Activated naive CD8-positive, alpha-beta T cell (primary cell): ENCODE results near the gene IYD.
"Not testable (repeated sequence)": the region's sequence is repeated elsewhere in the genome, so short reads cannot be mapped to it uniquely, and the experiment has no call there.

Experiments
- H3K27ac Mint-ChIP-seq: one replicate; pipeline ENCODE4 v1.8.0; 2021; ENCODE audit warnings: mixed read lengths
- H3K27me3 Mint-ChIP-seq: one replicate; pipeline ENCODE4 v1.8.0; 2021; ENCODE audit warnings: mixed read lengths
- H3K36me3 Mint-ChIP-seq: one replicate; pipeline ENCODE4 v1.8.0; 2021; ENCODE audit warnings: mixed read lengths
- H3K4me1 Mint-ChIP-seq: one replicate; pipeline ENCODE4 v1.8.0; 2021; ENCODE audit warnings: low read depth, mixed read lengths
- H3K4me3 Mint-ChIP-seq: one replicate; pipeline ENCODE4 v1.8.0; 2021; ENCODE audit warnings: mild to moderate bottlenecking, mixed read lengths
- H3K9me3 Mint-ChIP-seq: one replicate; pipeline ENCODE4 v1.8.0; 2021; ENCODE audit warnings: low read depth, mixed read lengths

Gene IYD

GRCh38 chr6:150420926-150421325 lies 52.1 kb downstream of the IYD start:
- Mint-ChIP-seq H3K27me3 (peaks cover 8% of the 10 kb centered on the region), H3K9me3 (peaks cover 6% of the 10 kb centered on the region), H3K4me3 (no peak overlapping the region), H3K27ac (no peak overlapping the region), H3K36me3 (no peaks in the 10 kb centered on the region), H3K4me1 (peaks cover 21% of the 10 kb centered on the region)

- H3K27me3 Mint-ChIP-seq, result no peaks in the 10 kb centered on the region
- H3K4me3 Mint-ChIP-seq, result no peak overlapping the region
- H3K27ac Mint-ChIP-seq, result no peak overlapping the region
- no peaks in the 10 kb centered on the region for H3K36me3 Mint-ChIP-seq
- no peaks in the 10 kb centered on the region for H3K4me1 Mint-ChIP-seq
- peaks cover under 1% of the 10 kb centered on the region for H3K9me3 Mint-ChIP-seq
These were observed 56.7 kb downstream of the IYD start for GRCh38 chr6:150425508-150425907.

GRCh38 chr6:150426198-150426597 lies 57.4 kb downstream of the IYD start:
- Mint-ChIP-seq H3K27me3 (no peaks in the 10 kb centered on the region), H3K36me3 (no peaks in the 10 kb centered on the region), H3K4me1 (no peaks in the 10 kb centered on the region), H3K9me3 (no peaks in the 10 kb centered on the region), H3K4me3 (no peak overlapping the region), H3K27ac (no peak overlapping the region)

- Mint-ChIP-seq H3K27ac (no peak overlapping the region), H3K4me1 (no peaks in the 10 kb centered on the region)
These were observed 58.3 kb downstream of the IYD start for GRCh38 chr6:150427037-150427602.

GRCh38 chr6:150427843-150428242 lies 59.0 kb downstream of the IYD start:
- H3K4me3 Mint-ChIP-seq, result no peak overlapping the region
- no peaks in the 10 kb centered on the region for H3K36me3 Mint-ChIP-seq
- H3K4me1 Mint-ChIP-seq, result no peaks in the 10 kb centered on the region
- H3K27me3 Mint-ChIP-seq, result no peaks in the 10 kb centered on the region
- no peaks in the 10 kb centered on the region for H3K9me3 Mint-ChIP-seq
- H3K27ac Mint-ChIP-seq, result no peak overlapping the region

More at GRCh38 chr6:150427037-150427602, 58.3 kb downstream of the IYD start:
- Mint-ChIP-seq H3K9me3 (no peaks in the 10 kb centered on the region), H3K4me3 (no peak overlapping the region), H3K27me3 (no peaks in the 10 kb centered on the region), H3K36me3 (no peaks in the 10 kb centered on the region)

- Mint-ChIP-seq H3K27me3 (peaks cover 3% of the 10 kb centered on the region), H3K27ac (no peak overlapping the region), H3K4me3 (no peak overlapping the region), H3K36me3 (no peaks in the 10 kb centered on the region), H3K4me1 (no peaks in the 10 kb centered on the region), H3K9me3 (no peaks in the 10 kb centered on the region)
These were observed 62.0 kb downstream of the IYD start for GRCh38 chr6:150430815-150431214.

GRCh38 chr6:150435360-150435759 lies 66.5 kb downstream of the IYD start:
- H3K4me1 Mint-ChIP-seq, result no peaks in the 10 kb centered on the region

GRCh38 chr6:150435832-150436231 lies 67.0 kb downstream of the IYD start:
- Mint-ChIP-seq H3K36me3 (no peaks in the 10 kb centered on the region), H3K9me3 (no peaks in the 10 kb centered on the region), H3K27ac (no peak overlapping the region), H3K4me3 (no peak overlapping the region), H3K4me1 (no peaks in the 10 kb centered on the region), H3K27me3 (peaks cover 3% of the 10 kb centered on the region)

More at GRCh38 chr6:150435360-150435759, 66.5 kb downstream of the IYD start:
- Mint-ChIP-seq H3K4me3 (no peak overlapping the region), H3K36me3 (no peaks in the 10 kb centered on the region), H3K9me3 (no peaks in the 10 kb centered on the region), H3K27me3 (peaks cover 3% of the 10 kb centered on the region), H3K27ac (no peak overlapping the region)

- Mint-ChIP-seq H3K27ac (no peak overlapping the region), H3K36me3 (no peaks in the 10 kb centered on the region), H3K27me3 (peaks cover 2% of the 10 kb centered on the region), H3K4me3 (no peak overlapping the region), H3K4me1 (no peaks in the 10 kb centered on the region), H3K9me3 (no peaks in the 10 kb centered on the region)
These were observed 70.6 kb downstream of the IYD start for GRCh38 chr6:150439373-150439772.

- no peak overlapping the region for H3K4me3 Mint-ChIP-seq
- no peaks in the 10 kb centered on the region for H3K36me3 Mint-ChIP-seq
- H3K27ac Mint-ChIP-seq, result no peak overlapping the region
- no peaks in the 10 kb centered on the region for H3K9me3 Mint-ChIP-seq
- H3K4me1 Mint-ChIP-seq, result no peaks in the 10 kb centered on the region
- H3K27me3 Mint-ChIP-seq, result peaks cover 2% of the 10 kb centered on the region
These were observed 74.8 kb downstream of the IYD start for GRCh38 chr6:150443621-150444020.

GRCh38 chr6:150444308-150444707 lies 75.5 kb downstream of the IYD start:
- H3K27ac Mint-ChIP-seq, result no peak overlapping the region
- H3K4me3 Mint-ChIP-seq, result no peak overlapping the region
- H3K27me3 Mint-ChIP-seq, result peaks cover 2% of the 10 kb centered on the region
- H3K9me3 Mint-ChIP-seq, result no peaks in the 10 kb centered on the region
- no peaks in the 10 kb centered on the region for H3K36me3 Mint-ChIP-seq
- H3K4me1 Mint-ChIP-seq, result no peaks in the 10 kb centered on the region

GRCh38 chr6:150445486-150445885 lies 76.7 kb downstream of the IYD start:
- H3K4me1 Mint-ChIP-seq, result no peaks in the 10 kb centered on the region
- no peak overlapping the region for H3K27ac Mint-ChIP-seq
- no peak overlapping the region for H3K4me3 Mint-ChIP-seq
- H3K27me3 Mint-ChIP-seq, result peaks cover 2% of the 10 kb centered on the region
- H3K9me3 Mint-ChIP-seq, result no peaks in the 10 kb centered on the region
- H3K36me3 Mint-ChIP-seq, result no peaks in the 10 kb centered on the region

GRCh38 chr6:150448221-150448620 lies 79.4 kb downstream of the IYD start:
- no peak overlapping the region for H3K4me3 Mint-ChIP-seq
- H3K9me3 Mint-ChIP-seq, result no peaks in the 10 kb centered on the region
- no peaks in the 10 kb centered on the region for H3K4me1 Mint-ChIP-seq
- H3K36me3 Mint-ChIP-seq, result no peaks in the 10 kb centered on the region
- no peak overlapping the region for H3K27ac Mint-ChIP-seq
- H3K27me3 Mint-ChIP-seq, result no peaks in the 10 kb centered on the region

GRCh38 chr6:150449055-150449454 lies 80.2 kb downstream of the IYD start:
- H3K4me1 Mint-ChIP-seq, H3K36me3 Mint-ChIP-seq, H3K27ac Mint-ChIP-seq, H3K9me3 Mint-ChIP-seq, H3K4me3 Mint-ChIP-seq, H3K27me3 Mint-ChIP-seq: not testable (repeated sequence)

- H3K9me3 Mint-ChIP-seq, result no peaks in the 10 kb centered on the region
- H3K27me3 Mint-ChIP-seq, result no peaks in the 10 kb centered on the region
- no peak overlapping the region for H3K4me3 Mint-ChIP-seq
These were observed 82.1 kb downstream of the IYD start for GRCh38 chr6:150450918-150451317.

GRCh38 chr6:150451807-150452427 lies 83.1 kb downstream of the IYD start:
- Mint-ChIP-seq H3K36me3 (no peaks in the 10 kb centered on the region), H3K9me3 (no peaks in the 10 kb centered on the region), H3K4me3 (no peak overlapping the region), H3K4me1 (no peaks in the 10 kb centered on the region), H3K27me3 (peaks cover 1% of the 10 kb centered on the region), H3K27ac (no peak overlapping the region)

More at GRCh38 chr6:150450918-150451317, 82.1 kb downstream of the IYD start:
- no peaks in the 10 kb centered on the region for H3K36me3 Mint-ChIP-seq
- H3K27ac Mint-ChIP-seq, result no peak overlapping the region
- H3K4me1 Mint-ChIP-seq, result no peaks in the 10 kb centered on the region
